OCI-LY7 (cell line): ENCODE data around the gene TRIP13. TPM values are rescaled to one million over a fixed set of nuclear protein-coding genes. Genes with fewer than 3 reads are reported as not detected.
A peak's percentile ranks its signal among the peaks of the same experiment; 100 is the strongest.

ENCODE experiments used
- BruUV-seq: library from RNA; stranded (reverse); fragments of 400-500 nt; replicated peaks from 2 replicates; lab custom pipeline; 2021; lab: Mats Ljungman, UMichigan
- CTCF ChIA-PET: fragments of 300-600 bp; sonication (Branson Sonifier 250); formaldehyde crosslinking; loops from one replicate; lab custom pipeline; 2022; ENCODE audit warnings: antibody characterized with exemption; ENCODE audit not compliant: unreplicated experiment; lab: Charles Lee
- POLR2A ChIA-PET: fragments of 300-600 bp; sonication (Branson Sonifier 250); formaldehyde crosslinking; loops from one replicate; lab custom pipeline; 2022; ENCODE audit warnings: antibody characterized with exemption; lab: Charles Lee
- DNase-seq: peaks from one replicate; pipeline ENCODE4 v3.0.0-alpha.2; 2015; ENCODE audit warnings: low spot score
- H2AFZ ChIP-seq: fragments of 200-600 bp; sonication (generic), shearing (Covaris generic); 2 replicates; pipeline ENCODE4 v1.6.1; 2014; ENCODE audit warnings: mild to moderate bottlenecking, antibody characterized with exemption, low read length, moderate library complexity
- H3K27ac ChIP-seq: fragments of 200-600 bp; sonication (generic); 2 replicates; pipeline ENCODE4 v1.5.1; 2014; ENCODE audit warnings: mixed run types, low read depth, mild to moderate bottlenecking, moderate library complexity, low read length, inconsistent platforms; ENCODE audit not compliant: poor library complexity, severe bottlenecking
- H3K36me3 ChIP-seq: fragments of 200-600 bp; sonication (generic); 2 replicates; pipeline ENCODE4 v1.6.1; 2014; ENCODE audit warnings: mild to moderate bottlenecking, antibody characterized with exemption, low read length, moderate library complexity, mixed read lengths; ENCODE audit not compliant: insufficient read depth
- H3K4me1 ChIP-seq: fragments of 200-600 bp; sonication (generic); 2 replicates; pipeline ENCODE4 v1.5.1; 2014; ENCODE audit warnings: mild to moderate bottlenecking, low read length; ENCODE audit not compliant: insufficient read depth, poor library complexity, severe bottlenecking
- H3K4me2 ChIP-seq: fragments of 200-600 bp; sonication (generic); 2 replicates; pipeline ENCODE4 v1.6.1; 2014; ENCODE audit warnings: mild to moderate bottlenecking, low read length
- H3K4me3 ChIP-seq: fragments of 200-600 bp; sonication (generic); 2 replicates; pipeline ENCODE4 v1.5.1; 2014; ENCODE audit warnings: mild to moderate bottlenecking, low read depth, low read length; ENCODE audit not compliant: poor library complexity, severe bottlenecking
- H3K79me2 ChIP-seq: fragments of 200-600 bp; sonication (generic); 2 replicates; pipeline ENCODE4 v1.6.1; 2016; ENCODE audit warnings: low read depth, mild to moderate bottlenecking, low read length, moderate library complexity, mixed read lengths; ENCODE audit not compliant: insufficient read depth
- H3K9me2 ChIP-seq: fragments of 200-600 bp; sonication (generic); 2 replicates; pipeline ENCODE4 v1.6.1; 2016; ENCODE audit warnings: mild to moderate bottlenecking, low read length, mixed read lengths; ENCODE audit not compliant: insufficient read depth
- H3K9me3 ChIP-seq: fragments of 200-600 bp; sonication (generic); 2 replicates; pipeline ENCODE4 v1.6.1; 2014; ENCODE audit warnings: mild to moderate bottlenecking, mixed run types, low read length, mixed read lengths
- H4K20me1 ChIP-seq: fragments of 200-600 bp; sonication (generic); 2 replicates; pipeline ENCODE4 v1.6.1; 2014; ENCODE audit warnings: mild to moderate bottlenecking, antibody characterized with exemption, low read length, moderate library complexity, mixed read lengths; ENCODE audit not compliant: insufficient read depth
- EZH2phosphoT487 ChIP-seq: fragments of 200-600 bp; sonication (generic); IDR thresholded peaks from 2 replicates; pipeline ENCODE4 v1.6.1; 2018; ENCODE audit warnings: low read depth, borderline replicate concordance, mild to moderate bottlenecking, mixed run types, antibody characterized with exemption, low read length, moderate library complexity, mixed read lengths
- intact Hi-C: fragments of 100-400 bp; cut with micrococcal nuclease; formaldehyde crosslinking; loops from one replicate; pipeline ENCODE4 v1.10.0; 2022; ENCODE audit not compliant: unreplicated experiment
- total RNA-seq, 2 experiments: library from RNA; depleted of rRNA in 1 of 2; stranded (reverse); fragments of >200 nt in 1 of 2; shearing (Covaris generic) in 1 of 2; gene quantifications; 2 replicates each; pipeline ENCODE4 v1.2.3, GENCODE V29; 2014 to 2022
- TF ChIP-seq, protein P1 (sequence below): fragments of 200-600 bp; sonication (generic); conservative IDR thresholded peaks from 2 replicates; pipeline ENCODE4 v1.5.1; 2014; ENCODE audit warnings: mild to moderate bottlenecking, antibody characterized with exemption, low read length, moderate library complexity, mixed read lengths

The TRIP13 gene
- total RNA-seq, 2 experiments from 2014 or later: 46.6 to 59.4 TPM

- POLR2A ChIA-PET: no interaction called here
- Histone ChIP-seq H3K79me2 (no peaks in the 10 kb centered on the region), H3K4me2 (no peak overlapping the region), H4K20me1 (no peaks in the 10 kb centered on the region), H3K36me3 (no peaks in the 10 kb centered on the region), H3K9me2 (no peaks in the 10 kb centered on the region), H3K9me3 (no peaks in the 10 kb centered on the region), H2AFZ (no peak overlapping the region), H3K27ac (no peak overlapping the region), H3K4me3 (no peak overlapping the region), H3K4me1 (no peaks in the 10 kb centered on the region)
- BruUV-seq: no TSS peak
- intact Hi-C loops: no loop called here
- CTCF ChIA-PET: interaction anchor here (0.5 kb wide), 1 partner anchor 680 kb away, joined by 4 read pairs; no protein-coding TSS in a partner anchor
- TF ChIP-seq, protein P1, sequence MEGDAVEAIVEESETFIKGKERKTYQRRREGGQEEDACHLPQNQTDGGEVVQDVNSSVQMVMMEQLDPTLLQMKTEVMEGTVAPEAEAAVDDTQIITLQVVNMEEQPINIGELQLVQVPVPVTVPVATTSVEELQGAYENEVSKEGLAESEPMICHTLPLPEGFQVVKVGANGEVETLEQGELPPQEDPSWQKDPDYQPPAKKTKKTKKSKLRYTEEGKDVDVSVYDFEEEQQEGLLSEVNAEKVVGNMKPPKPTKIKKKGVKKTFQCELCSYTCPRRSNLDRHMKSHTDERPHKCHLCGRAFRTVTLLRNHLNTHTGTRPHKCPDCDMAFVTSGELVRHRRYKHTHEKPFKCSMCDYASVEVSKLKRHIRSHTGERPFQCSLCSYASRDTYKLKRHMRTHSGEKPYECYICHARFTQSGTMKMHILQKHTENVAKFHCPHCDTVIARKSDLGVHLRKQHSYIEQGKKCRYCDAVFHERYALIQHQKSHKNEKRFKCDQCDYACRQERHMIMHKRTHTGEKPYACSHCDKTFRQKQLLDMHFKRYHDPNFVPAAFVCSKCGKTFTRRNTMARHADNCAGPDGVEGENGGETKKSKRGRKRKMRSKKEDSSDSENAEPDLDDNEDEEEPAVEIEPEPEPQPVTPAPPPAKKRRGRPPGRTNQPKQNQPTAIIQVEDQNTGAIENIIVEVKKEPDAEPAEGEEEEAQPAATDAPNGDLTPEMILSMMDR: no peak
- TF ChIP-seq EZH2phosphoT487: no peak
- no peak for DNase-seq
Observed at GRCh38 chr5:943201-943917, 50.7 kb downstream of the TRIP13 start.

DNA sequence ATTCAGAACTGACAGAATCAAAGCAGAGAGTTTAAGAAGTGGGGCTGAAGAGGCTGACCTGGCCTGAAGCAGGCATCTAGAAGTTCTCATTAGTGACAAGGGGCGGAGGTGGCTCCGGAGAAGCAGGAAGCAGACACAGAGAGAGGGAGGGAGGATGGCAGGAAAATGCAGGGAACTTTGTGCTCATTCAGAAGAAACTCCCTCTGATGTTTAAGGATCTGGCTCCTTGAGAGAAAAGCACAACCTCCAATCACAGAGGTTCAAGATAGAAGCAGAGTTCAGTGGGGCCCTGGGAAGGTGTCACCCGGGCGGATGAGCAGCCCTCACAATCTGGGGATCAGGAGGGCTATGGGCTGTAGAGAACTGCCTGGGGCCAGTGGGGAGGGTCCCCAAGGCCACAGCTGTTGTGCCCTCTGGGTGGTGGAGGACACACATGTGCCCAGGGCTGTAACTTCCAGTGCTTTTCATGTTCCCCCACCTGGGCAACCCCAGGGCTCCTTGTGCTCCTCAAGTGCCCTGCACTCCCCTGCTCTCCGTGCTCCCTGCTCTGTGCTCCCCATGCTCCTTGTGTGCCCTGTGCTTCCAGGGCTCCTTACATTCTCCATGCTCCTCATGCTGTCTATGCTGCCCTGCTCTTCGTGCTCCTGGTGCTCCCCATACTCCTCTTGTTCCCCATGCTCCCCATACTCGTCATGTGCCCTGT lies 51.4 kb downstream of the TRIP13 start:
- Histone ChIP-seq H3K79me2 (no peaks in the 10 kb centered on the region), H3K27ac (no peak overlapping the region), H2AFZ (no peak overlapping the region), H3K9me3 (no peaks in the 10 kb centered on the region), H3K4me1 (no peaks in the 10 kb centered on the region), H3K9me2 (no peaks in the 10 kb centered on the region), H3K4me2 (no peak overlapping the region), H3K4me3 (no peak overlapping the region), H4K20me1 (no peaks in the 10 kb centered on the region), H3K36me3 (no peaks in the 10 kb centered on the region)
- no TSS peak for BruUV-seq
- CTCF ChIA-PET: interaction anchor here (0.5 kb wide), 1 partner anchor 679 kb away, joined by 4 read pairs; no protein-coding TSS in a partner anchor
- DNase-seq: peak; percentile 8
- POLR2A ChIA-PET: no interaction called here
- no peak for TF ChIP-seq EZH2phosphoT487
- TF ChIP-seq, protein P1: no peak
- intact Hi-C loops: no loop called here

DNA sequence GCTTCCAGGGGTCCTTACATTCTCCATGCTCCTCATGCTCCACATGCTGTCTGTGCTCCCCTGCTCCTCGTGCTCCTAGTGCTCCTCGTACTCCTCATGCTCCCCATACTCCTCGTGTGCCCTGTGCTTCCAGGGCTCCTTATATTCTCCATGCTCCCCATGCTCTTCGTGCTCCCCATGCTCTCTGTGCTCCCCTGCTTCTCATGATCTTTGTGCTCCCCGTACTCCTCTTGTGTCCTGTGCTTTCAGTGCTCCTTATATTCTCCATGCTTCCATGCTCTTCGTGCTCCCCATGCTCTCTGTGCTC lies 51.9 kb downstream of the TRIP13 start:
- no peaks in the 10 kb centered on the region for H3K79me2 ChIP-seq
- no TSS peak for BruUV-seq

More for the DNA sequence above, 51.9 kb downstream of the TRIP13 start:
- Histone ChIP-seq H3K4me3 (no peak overlapping the region), H2AFZ (no peak overlapping the region), H3K4me1 (no peaks in the 10 kb centered on the region), H4K20me1 (no peaks in the 10 kb centered on the region), H3K9me3 (no peaks in the 10 kb centered on the region), H3K36me3 (no peaks in the 10 kb centered on the region), H3K9me2 (no peaks in the 10 kb centered on the region), H3K4me2 (no peak overlapping the region), H3K27ac (no peak overlapping the region)
- ChIA-PET CTCF (no interaction called here), POLR2A (no interaction called here)
- TF ChIP-seq, protein P1: no peak
- TF ChIP-seq EZH2phosphoT487: no peak
- intact Hi-C loops: no loop called here
- DNase-seq: no peak
